Gastrocnemius medialis (tissue), 4 donors: ENCODE results near the gene MLLT11.

ENCODE experiments used
- CTCF ChIP-seq, 5 experiments: fragments of 450-650 bp in 3 of 5; fragments of 200-600 bp in 2 of 5; sonication (generic) in 2 of 5; IDR thresholded peaks in 4 of 5; conservative IDR thresholded peaks in 1 of 5; 1 replicate in 4 of 5; 2 replicates in 1 of 5; pipeline ENCODE4 v1.5.1; 2016 to 2019; ENCODE audit warnings: antibody characterized with exemption in 5 of 5, mild to moderate bottlenecking in 3 of 5, moderate library complexity in 3 of 5
- POLR2A ChIP-seq, 2 donors: fragments of 450-650 bp; IDR thresholded peaks; one replicate each; pipeline ENCODE4 v1.6.1; 2017; ENCODE audit warnings: antibody characterized with exemption in 2 of 2, mild to moderate bottlenecking in 2 of 2, moderate library complexity in 2 of 2

GRCh38 chr1:151048645-151049032 is 11.6 kb upstream of the MLLT11 start:
- TF ChIP-seq CTCF (IDR thresholded peaks at IDR 0.05 in 4 of 5, conservative IDR thresholded peaks at IDR 0.05 in 1 of 5) (peak in 2 of 5 experiments; percentile 52 to 59), POLR2A (IDR thresholded peaks at IDR 0.05) (no peak)
